Left lung (tissue), 10 donors: ENCODE data around the gene DAGLA. TPM values are rescaled to one million over a fixed set of nuclear protein-coding genes. Genes with fewer than 3 reads are reported as not detected.
A peak's percentile ranks its signal among the peaks of the same experiment; 100 is the strongest.

Experiments used
- ATAC-seq: fragments of 200-7000 bp; cut with Tn5 transposase; one replicate; pipeline ENCODE4 v1.9.1; 2020; ENCODE audit warnings: moderate library complexity
- DNase-seq, 4 donors: peaks; one replicate each; pipeline ENCODE4 v3.0.0-alpha.2; 2013 to 2020
- H3K27ac ChIP-seq, 2 donors: fragments of 200-600 bp; sonication (generic) in 1 of 2; one replicate each; pipeline versions ENCODE4 v1.5.0 to v1.8.0; 2020 to 2021
- H3K27me3 ChIP-seq, 2 donors: fragments of 200-600 bp; sonication (generic) in 1 of 2; one replicate each; pipeline versions ENCODE4 v1.5.0 to v1.8.0; 2020 to 2021
- H3K36me3 ChIP-seq, 2 donors: fragments of 200-600 bp; sonication (generic) in 1 of 2; one replicate each; pipeline versions ENCODE4 v1.5.0 to v1.8.0; 2020 to 2021
- H3K4me1 ChIP-seq, 2 donors: fragments of 200-600 bp; one replicate each; pipeline ENCODE4 v1.8.0; 2021
- H3K4me3 ChIP-seq, 2 donors: fragments of 200-600 bp; sonication (generic) in 1 of 2; one replicate each; pipeline versions ENCODE4 v1.5.0 to v1.8.0; 2020 to 2021; ENCODE audit warnings: mild to moderate bottlenecking in 1 of 2
- H3K9me3 ChIP-seq, 2 donors: fragments of 200-600 bp; sonication (generic) in 1 of 2; one replicate each; pipeline versions ENCODE4 v1.5.0 to v1.8.0; 2020 to 2021
- CTCF ChIP-seq, 2 donors: fragments of 200-600 bp; sonication (generic) in 1 of 2; IDR thresholded peaks; one replicate each; pipeline versions ENCODE4 v1.5.0 to v1.8.0; 2021; ENCODE audit warnings: antibody characterized with exemption in 2 of 2
- intact Hi-C, 2 donors: fragments of 100-400 bp; cut with DNase I; formaldehyde crosslinking; loops; one replicate each; pipeline versions ENCODE4 v1.11.2 to v1.14.2; 2022
- polyA plus RNA-seq, 6 donors: library from polyadenylated mRNA; unstranded; fragments of 120-200 nt; gene quantifications; one replicate each; pipeline ENCODE4 v1.2.1, GENCODE V29; 2013; ENCODE audit not compliant: insufficient read length in 6 of 6
- total RNA-seq, 2 donors: library from RNA; stranded (reverse); fragmentation: NEBNext Ultra II Directional; extraction: Animal tissue kit (Norgen Biotek cat#: 25700); gene quantifications; one replicate each; pipeline ENCODE4 v1.2.1, GENCODE V29; 2021
- donor health status: DM: no; HTN: yes; CAD: no.
- donor health status: DM: no; HTN: no; CAD: no.

DAGLA gene
- total and polyA plus RNA-seq, 8 donors = 2.2 to 4.3 (median 3.8) TPM

GRCh38 chr11:61706452-61707400, 26.5 kb downstream of the DAGLA start:
- ATAC-seq = no peak
- intact Hi-C loops = no loop called here

GRCh38 chr11:61707574-61707973, 27.4 kb downstream of the DAGLA start:
- peak in 1 of 4 donors; percentile 75 for DNase-seq

More at GRCh38 chr11:61706452-61707400, 26.5 kb downstream of the DAGLA start:
- Histone ChIP-seq H3K9me3 (no peaks in the 10 kb centered on the region), H3K36me3 (no peaks in the 10 kb centered on the region), H3K4me1 (peaks cover 0 to 16% of the 10 kb centered on the region in 2 donors), H3K4me3 (no peak overlapping the region), H3K27me3 (peaks cover 0 to 5% of the 10 kb centered on the region in 2 donors), H3K27ac (no peak overlapping the region)
- no peak for TF ChIP-seq CTCF (IDR thresholded peaks at IDR 0.05)
- peak in 1 of 4 donors; percentile 64 for DNase-seq

DNA sequence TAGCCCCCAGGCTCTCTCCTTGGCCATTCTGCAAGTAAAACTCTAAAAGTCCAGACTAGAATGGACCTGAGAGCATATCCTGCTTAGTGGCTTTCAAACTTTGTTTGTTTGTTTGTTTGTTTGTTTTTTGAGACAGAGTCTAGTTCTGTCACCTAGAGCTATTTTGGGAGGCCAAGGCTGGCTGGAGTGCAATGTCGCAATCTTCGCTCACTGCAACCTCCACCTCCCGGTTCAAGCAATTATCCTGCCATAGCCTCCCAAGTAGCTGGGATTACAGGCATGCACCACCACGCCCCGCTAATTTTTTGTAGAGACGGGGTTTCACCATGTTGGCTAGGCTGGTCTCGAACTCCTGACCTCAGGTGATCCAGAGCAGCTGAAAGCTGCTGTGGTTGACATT, 28.9 kb downstream of the DAGLA start:
- TF ChIP-seq CTCF (IDR thresholded peaks at IDR 0.05) = no peak
- no peak overlapping the region for H3K4me3 ChIP-seq
- no peaks in the 10 kb centered on the region for H3K36me3 ChIP-seq
- H3K27me3 ChIP-seq = peaks cover 0 to 5% of the 10 kb centered on the region in 2 donors
- no peak overlapping the region for H3K27ac ChIP-seq
- no peak for DNase-seq
- H3K4me1 ChIP-seq = no peaks in the 10 kb centered on the region
- intact Hi-C loops = no loop called here
- no peaks in the 10 kb centered on the region for H3K9me3 ChIP-seq
- no peak for ATAC-seq

More at GRCh38 chr11:61707574-61707973, 27.4 kb downstream of the DAGLA start:
- Histone ChIP-seq H3K9me3 (no peaks in the 10 kb centered on the region), H3K36me3 (no peaks in the 10 kb centered on the region), H3K27me3 (peaks cover 0 to 5% of the 10 kb centered on the region in 2 donors), H3K4me3 (no peak overlapping the region), H3K4me1 (peaks cover 0 to 7% of the 10 kb centered on the region in 2 donors), H3K27ac (no peak overlapping the region)
- peak; percentile 47 for ATAC-seq
- TF ChIP-seq CTCF (IDR thresholded peaks at IDR 0.05) = no peak
- intact Hi-C loops = no loop called here

DNA sequence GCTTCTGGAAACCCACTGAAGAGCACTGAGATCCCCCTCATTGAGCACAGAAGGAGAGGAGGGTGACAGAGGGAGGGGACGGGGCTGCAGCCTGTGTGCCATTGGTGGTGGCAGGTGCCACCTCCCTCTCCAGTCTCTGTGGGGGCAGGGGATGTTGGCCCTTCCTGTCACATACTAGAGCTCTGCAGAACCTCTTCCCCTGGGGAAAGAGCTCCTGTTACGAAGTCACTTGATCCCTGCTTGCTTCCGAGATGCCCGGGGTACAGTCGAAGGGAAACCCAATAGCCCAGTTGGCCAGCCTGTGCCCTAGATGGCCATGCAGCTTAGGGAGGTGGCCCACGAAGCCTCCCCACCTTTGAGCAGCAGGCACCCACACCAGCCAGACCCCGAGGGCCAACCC, 29.4 kb downstream of the DAGLA start:
- Histone ChIP-seq H3K9me3 (no peaks in the 10 kb centered on the region), H3K4me1 (no peaks in the 10 kb centered on the region), H3K4me3 (no peak overlapping the region), H3K27me3 (peaks cover 0 to 5% of the 10 kb centered on the region in 2 donors), H3K36me3 (no peaks in the 10 kb centered on the region), H3K27ac (no peak overlapping the region)
- ATAC-seq (no peak), DNase-seq (no peak)
- intact Hi-C loops = no loop called here
- TF ChIP-seq CTCF (IDR thresholded peaks at IDR 0.05) = no peak

DNA sequence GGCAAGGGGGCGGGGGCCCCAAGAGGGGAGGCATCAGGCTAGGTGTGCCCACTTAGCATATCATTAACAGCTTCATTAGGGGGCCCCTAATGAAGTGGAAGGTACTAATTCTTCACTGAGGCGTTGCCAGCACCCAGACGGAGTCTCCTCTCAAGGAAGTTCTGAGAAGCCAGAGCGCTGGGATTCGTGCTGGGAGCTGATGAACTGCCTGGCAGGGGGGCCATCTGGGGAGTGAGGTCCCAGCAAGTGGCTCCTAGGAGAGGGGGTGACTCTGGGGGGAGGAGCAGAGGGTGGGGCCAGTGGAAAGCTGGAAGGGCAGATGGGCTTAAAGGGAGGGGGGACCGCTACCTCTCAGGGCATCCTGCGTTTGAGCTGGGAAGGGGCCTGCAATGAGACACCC, 29.8 kb downstream of the DAGLA start:
- no peaks in the 10 kb centered on the region for H3K9me3 ChIP-seq
- no peaks in the 10 kb centered on the region for H3K4me1 ChIP-seq
- H3K27ac ChIP-seq = no peak overlapping the region
- no peaks in the 10 kb centered on the region for H3K36me3 ChIP-seq
- no peak for TF ChIP-seq CTCF (IDR thresholded peaks at IDR 0.05)
- ATAC-seq (no peak), DNase-seq (peak in 1 of 4 donors; percentile 41)
- intact Hi-C loops = no loop called here
- H3K4me3 ChIP-seq = no peak overlapping the region
- H3K27me3 ChIP-seq = peaks cover 0 to under 1% of the 10 kb centered on the region in 2 donors
